ENCODE data around the gene L1TD1. TPM values are rescaled to one million over a fixed set of nuclear protein-coding genes. Genes with fewer than 3 reads are reported as not detected.
"Not testable (repeated sequence)": the region's sequence is repeated elsewhere in the genome, so short reads cannot be mapped to it uniquely, and the experiment has no call there.

L1TD1 gene
- total RNA-seq, 1 experiment from 2014 or later: 0.20 TPM

DNA sequence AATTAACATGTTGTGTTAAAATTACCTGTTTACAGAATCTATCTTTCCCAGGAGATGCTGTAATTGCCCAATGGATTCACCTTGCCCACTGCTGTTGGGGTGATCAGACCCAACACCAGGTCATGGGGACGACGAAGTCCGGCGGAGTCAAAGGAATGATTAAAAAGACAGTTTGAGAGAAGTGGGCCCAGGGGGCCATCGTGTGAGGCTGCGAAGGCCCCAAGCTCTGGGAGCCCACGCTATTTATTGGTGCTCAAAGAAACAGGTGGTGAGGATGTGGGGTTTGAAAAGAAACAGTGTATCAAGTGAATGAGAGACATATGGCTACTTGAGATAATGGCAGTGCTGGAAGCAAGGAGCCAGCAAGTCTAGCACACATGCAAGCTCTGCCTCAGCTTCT lies 16.3 kb upstream of the L1TD1 start:
- Histone ChIP-seq H3K9me2 (ENCODE audit: insufficient read depth) (no peaks in the 10 kb centered on the region), H3K36me3 (ENCODE audit: control insufficient read depth in 1 of 2, insufficient read depth in 2 of 2, low read length in 2 of 2) (no peaks in the 10 kb centered on the region), H3K27ac (ENCODE audit: low read depth, low read length) (no peak overlapping the region), H3K9ac (ENCODE audit: low read length) (no peak overlapping the region), H3K4me1 (ENCODE audit: control insufficient read depth in 1 of 2, insufficient read depth in 2 of 2, low read length in 2 of 2) (no peaks in the 10 kb centered on the region), H4K20me1 (ENCODE audit: insufficient read depth) (no peaks in the 10 kb centered on the region), H3K79me2 (ENCODE audit: insufficient read depth, low read length) (no peaks in the 10 kb centered on the region), H2AFZ (ENCODE audit: low read depth, low read length, poor library complexity, severe bottlenecking) (no peak overlapping the region), H3K4me3 (replicated peaks in 1 of 2; ENCODE audit: low read depth in 1 of 2, low read length in 2 of 2) (no peak overlapping the region), H3K4me2 (ENCODE audit: low read length) (no peak overlapping the region), H3K9me3 (ENCODE audit: control insufficient read depth in 1 of 2, insufficient read depth in 1 of 2, low read depth in 1 of 2, low read length in 2 of 2) (no peaks in the 10 kb centered on the region), H3K27me3 (ENCODE audit: insufficient read depth, low read length) (no peaks in the 10 kb centered on the region)
- ChIA-PET POLR2A (no interaction called here), CTCF (no interaction called here), RAD21 (ENCODE audit: low non-redundant PET in 1 of 2, low total read pairs in 2 of 2, uncharacterized antibody in 2 of 2, unreplicated experiment in 2 of 2) (no interaction called here)
- DNase-seq (ENCODE audit: low read depth, low spot score): no peak
- intact Hi-C loops (cut with micrococcal nuclease): no loop called here
- TF ChIP-seq ELF1 (IDR thresholded peaks at IDR 0.05; ENCODE audit: borderline replicate concordance, low read depth) (no peak), POLR2A (IDR thresholded peaks at IDR 0.05; ENCODE audit: borderline replicate concordance, extremely low read depth, insufficient read depth, insufficient read length) (no peak), YY1 (IDR thresholded peaks at IDR 0.05; ENCODE audit: extremely low read depth, insufficient replicate concordance, low read depth, low read length) (no peak), RAD21 (IDR thresholded peaks at IDR 0.05; ENCODE audit: low read depth) (no peak), CEBPB (IDR thresholded peaks at IDR 0.05; ENCODE audit: low read depth) (no peak), EZH2phosphoT487 (IDR thresholded peaks at IDR 0.05; ENCODE audit: borderline replicate concordance) (no peak), EZH2 (IDR thresholded peaks at IDR 0.05) (no peak), ZFX (IDR thresholded peaks at IDR 0.05) (no peak), ZNF274 (IDR thresholded peaks at IDR 0.05; ENCODE audit: low read depth, low read length) (no peak), CBX3 (IDR thresholded peaks at IDR 0.05; ENCODE audit: low read depth) (no peak), EGR1 (IDR thresholded peaks at IDR 0.05; ENCODE audit: low read depth) (no peak), SIN3A (IDR thresholded peaks at IDR 0.05; ENCODE audit: low read depth) (no peak), SRF (IDR thresholded peaks at IDR 0.05; ENCODE audit: low read depth) (no peak)
- TF ChIP-seq, protein P1, sequence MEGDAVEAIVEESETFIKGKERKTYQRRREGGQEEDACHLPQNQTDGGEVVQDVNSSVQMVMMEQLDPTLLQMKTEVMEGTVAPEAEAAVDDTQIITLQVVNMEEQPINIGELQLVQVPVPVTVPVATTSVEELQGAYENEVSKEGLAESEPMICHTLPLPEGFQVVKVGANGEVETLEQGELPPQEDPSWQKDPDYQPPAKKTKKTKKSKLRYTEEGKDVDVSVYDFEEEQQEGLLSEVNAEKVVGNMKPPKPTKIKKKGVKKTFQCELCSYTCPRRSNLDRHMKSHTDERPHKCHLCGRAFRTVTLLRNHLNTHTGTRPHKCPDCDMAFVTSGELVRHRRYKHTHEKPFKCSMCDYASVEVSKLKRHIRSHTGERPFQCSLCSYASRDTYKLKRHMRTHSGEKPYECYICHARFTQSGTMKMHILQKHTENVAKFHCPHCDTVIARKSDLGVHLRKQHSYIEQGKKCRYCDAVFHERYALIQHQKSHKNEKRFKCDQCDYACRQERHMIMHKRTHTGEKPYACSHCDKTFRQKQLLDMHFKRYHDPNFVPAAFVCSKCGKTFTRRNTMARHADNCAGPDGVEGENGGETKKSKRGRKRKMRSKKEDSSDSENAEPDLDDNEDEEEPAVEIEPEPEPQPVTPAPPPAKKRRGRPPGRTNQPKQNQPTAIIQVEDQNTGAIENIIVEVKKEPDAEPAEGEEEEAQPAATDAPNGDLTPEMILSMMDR (IDR thresholded peaks at IDR 0.05 in 2 of 3, conservative IDR thresholded peaks at IDR 0.05 in 1 of 3; ENCODE audit: borderline replicate concordance in 1 of 3, insufficient read depth in 1 of 3, low read depth in 2 of 3, low read length in 2 of 3): no peak
- BruUV-seq (replicated peaks): no TSS peak
- ATAC-seq: no peak

DNA sequence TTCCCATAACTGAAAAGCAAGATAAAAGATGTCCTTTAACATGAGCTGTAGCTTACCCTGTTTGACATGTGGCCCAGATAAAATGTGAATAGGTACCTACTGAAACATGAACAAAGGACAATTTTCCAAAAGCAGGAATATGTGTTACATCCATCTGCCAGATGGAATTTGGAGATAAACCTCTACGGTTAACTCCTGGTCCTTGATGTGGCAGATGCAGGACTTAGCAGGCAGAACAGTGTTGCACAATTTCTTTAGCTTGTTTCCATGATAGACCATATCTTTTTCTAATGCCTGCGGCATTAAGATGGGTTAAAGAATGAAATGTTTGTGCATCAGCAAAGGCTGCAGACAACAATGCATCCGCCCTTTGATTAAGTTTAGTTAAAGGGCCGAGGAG lies 14.6 kb upstream of the L1TD1 start:
- H3K9ac ChIP-seq (ENCODE audit: low read length); H3K27ac ChIP-seq (ENCODE audit: low read depth, low read length); H3K36me3 ChIP-seq (ENCODE audit: control insufficient read depth in 1 of 2, insufficient read depth in 2 of 2, low read length in 2 of 2); H3K79me2 ChIP-seq (ENCODE audit: insufficient read depth, low read length); intact Hi-C loops (cut with micrococcal nuclease); H4K20me1 ChIP-seq (ENCODE audit: insufficient read depth); H3K9me2 ChIP-seq (ENCODE audit: insufficient read depth); ATAC-seq; CTCF ChIA-PET; DNase-seq (ENCODE audit: low read depth, low spot score); H3K9me3 ChIP-seq (ENCODE audit: control insufficient read depth in 1 of 2, insufficient read depth in 1 of 2, low read depth in 1 of 2, low read length in 2 of 2); H3K4me2 ChIP-seq (ENCODE audit: low read length); POLR2A ChIA-PET; BruUV-seq (replicated peaks); H3K4me3 ChIP-seq (replicated peaks in 1 of 2; ENCODE audit: low read depth in 1 of 2, low read length in 2 of 2); H3K27me3 ChIP-seq (ENCODE audit: insufficient read depth, low read length); H2AFZ ChIP-seq (ENCODE audit: low read depth, low read length, poor library complexity, severe bottlenecking); H3K4me1 ChIP-seq (ENCODE audit: control insufficient read depth in 1 of 2, insufficient read depth in 2 of 2, low read length in 2 of 2); RAD21 ChIA-PET (ENCODE audit: low non-redundant PET in 1 of 2, low total read pairs in 2 of 2, uncharacterized antibody in 2 of 2, unreplicated experiment in 2 of 2): not testable (repeated sequence)
